ENCODE results near the gene FADS6.

DNA sequence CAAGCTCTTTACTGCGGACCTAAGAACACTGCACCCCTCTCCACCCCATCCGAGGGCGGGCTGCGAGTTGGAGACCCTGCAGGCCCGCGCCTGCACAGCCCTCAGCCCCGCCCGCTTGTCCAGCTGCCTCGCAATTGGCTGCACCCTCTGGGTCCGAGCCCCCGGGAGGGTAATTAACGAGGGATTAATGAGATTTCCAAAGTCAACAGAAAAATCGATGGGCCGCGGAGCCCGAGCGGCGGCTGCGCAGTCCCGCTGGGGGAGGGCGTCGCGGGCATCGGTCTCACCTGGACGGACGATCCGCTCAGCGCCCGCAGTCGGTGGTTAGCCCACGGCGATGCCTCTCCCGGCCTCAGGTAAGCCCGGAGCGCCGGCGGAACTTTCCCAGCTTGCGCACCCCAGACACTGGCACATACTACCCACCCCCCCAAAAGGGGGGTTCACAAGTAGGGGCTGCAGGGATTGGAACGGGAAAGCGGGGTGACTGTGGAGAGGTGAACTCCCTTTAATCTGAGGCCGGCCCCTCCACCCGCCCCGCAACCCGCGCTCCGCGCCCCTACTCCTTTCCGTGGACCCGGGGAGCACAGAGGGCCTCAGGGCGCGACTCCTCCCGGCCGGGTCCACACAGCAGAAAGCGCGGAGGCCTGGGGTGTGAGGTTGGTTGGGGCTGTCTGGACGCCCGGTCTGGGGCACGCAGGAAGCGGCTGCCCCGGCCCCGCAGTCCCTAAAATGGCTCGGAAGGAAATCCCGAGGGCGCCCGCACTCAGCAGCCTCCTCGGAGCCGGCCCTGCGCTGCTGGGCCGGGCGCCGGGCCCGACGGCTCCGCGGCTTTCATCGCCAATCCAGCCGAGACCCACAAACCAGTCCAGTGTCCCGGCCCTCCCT is 42.4 kb upstream of the FADS6 start, which contains the start of gene OTOP3:
- TF ChIP-seq, protein P1, sequence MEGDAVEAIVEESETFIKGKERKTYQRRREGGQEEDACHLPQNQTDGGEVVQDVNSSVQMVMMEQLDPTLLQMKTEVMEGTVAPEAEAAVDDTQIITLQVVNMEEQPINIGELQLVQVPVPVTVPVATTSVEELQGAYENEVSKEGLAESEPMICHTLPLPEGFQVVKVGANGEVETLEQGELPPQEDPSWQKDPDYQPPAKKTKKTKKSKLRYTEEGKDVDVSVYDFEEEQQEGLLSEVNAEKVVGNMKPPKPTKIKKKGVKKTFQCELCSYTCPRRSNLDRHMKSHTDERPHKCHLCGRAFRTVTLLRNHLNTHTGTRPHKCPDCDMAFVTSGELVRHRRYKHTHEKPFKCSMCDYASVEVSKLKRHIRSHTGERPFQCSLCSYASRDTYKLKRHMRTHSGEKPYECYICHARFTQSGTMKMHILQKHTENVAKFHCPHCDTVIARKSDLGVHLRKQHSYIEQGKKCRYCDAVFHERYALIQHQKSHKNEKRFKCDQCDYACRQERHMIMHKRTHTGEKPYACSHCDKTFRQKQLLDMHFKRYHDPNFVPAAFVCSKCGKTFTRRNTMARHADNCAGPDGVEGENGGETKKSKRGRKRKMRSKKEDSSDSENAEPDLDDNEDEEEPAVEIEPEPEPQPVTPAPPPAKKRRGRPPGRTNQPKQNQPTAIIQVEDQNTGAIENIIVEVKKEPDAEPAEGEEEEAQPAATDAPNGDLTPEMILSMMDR (conservative IDR thresholded peaks at IDR 0.05), result no peak
- TF ChIP-seq ZFX (IDR thresholded peaks at IDR 0.05), result no peak
